Femur (tissue), 1 donor: ENCODE data around the gene AQP6.
A peak's percentile ranks its signal among the peaks of the same experiment; 100 is the strongest.
"Not testable (repeated sequence)": the region's sequence is repeated elsewhere in the genome, so short reads cannot be mapped to it uniquely, and the experiment has no call there.

Experiments used
- DNase-seq: peaks from one replicate; pipeline ENCODE4 v3.0.0-alpha.2; 2017

Gene AQP6

GRCh38 chr12:49973361-49973830 is 649 bp downstream of the AQP6 start:
- no peak for DNase-seq

- DNase-seq: peak; percentile 83
Measured at GRCh38 chr12:49974231-49974675, 1.5 kb downstream of the AQP6 start.

GRCh38 chr12:49974677-49975317 is 2.0 kb downstream of the AQP6 start:
- no peak for DNase-seq

GRCh38 chr12:49975318-49975761 is 2.6 kb downstream of the AQP6 start:
- DNase-seq: no peak

- DNase-seq: no peak
Measured at GRCh38 chr12:49976557-49976956, 3.8 kb downstream of the AQP6 start.

GRCh38 chr12:49978125-49978524 is 5.4 kb downstream of the AQP6 start:
- DNase-seq: no peak

- DNase-seq: no peak
Measured at GRCh38 chr12:49979016-49979586, 6.4 kb downstream of the AQP6 start.

- no peak for DNase-seq
Measured at GRCh38 chr12:49979791-49980190, 7.0 kb downstream of the AQP6 start.

GRCh38 chr12:49980501-49981349 is 8.0 kb downstream of the AQP6 start:
- DNase-seq: no peak

- no peak for DNase-seq
Measured at GRCh38 chr12:49982246-49983087, 9.7 kb downstream of the AQP6 start.

GRCh38 chr12:49983892-49984291 is 11.1 kb downstream of the AQP6 start:
- DNase-seq: peak; percentile 81

- no peak for DNase-seq
Measured at GRCh38 chr12:49984476-49985359, 12.0 kb downstream of the AQP6 start.

GRCh38 chr12:49985981-49986380 is 13.2 kb downstream of the AQP6 start:
- no peak for DNase-seq

GRCh38 chr12:49986476-49986875 is 13.7 kb downstream of the AQP6 start:
- DNase-seq: not testable (repeated sequence)

- DNase-seq: no peak
Measured at GRCh38 chr12:49987625-49988303, 15.0 kb downstream of the AQP6 start.

GRCh38 chr12:49989400-49989799 is 16.7 kb downstream of the AQP6 start:
- not testable (repeated sequence) for DNase-seq

- DNase-seq: no peak
Measured at GRCh38 chr12:49990273-49990672, 17.5 kb downstream of the AQP6 start.

GRCh38 chr12:49998453-49998852 is 25.7 kb downstream of the AQP6 start:
- DNase-seq: no peak

GRCh38 chr12:50003595-50003994 is 30.8 kb downstream of the AQP6 start:
- no peak for DNase-seq

- DNase-seq: no peak
Measured at GRCh38 chr12:50004696-50005095, 31.9 kb downstream of the AQP6 start.

GRCh38 chr12:50005175-50005574 is 32.4 kb downstream of the AQP6 start:
- no peak for DNase-seq
